ENCODE results near the gene CTU2. TPM values are rescaled to one million over a fixed set of nuclear protein-coding genes. Genes with fewer than 3 reads are reported as not detected.

Gene CTU2
- polyA plus RNA-seq, 1 of the 3 experiments (the other 2 are of a cell fraction): 16.2 TPM

DNA sequence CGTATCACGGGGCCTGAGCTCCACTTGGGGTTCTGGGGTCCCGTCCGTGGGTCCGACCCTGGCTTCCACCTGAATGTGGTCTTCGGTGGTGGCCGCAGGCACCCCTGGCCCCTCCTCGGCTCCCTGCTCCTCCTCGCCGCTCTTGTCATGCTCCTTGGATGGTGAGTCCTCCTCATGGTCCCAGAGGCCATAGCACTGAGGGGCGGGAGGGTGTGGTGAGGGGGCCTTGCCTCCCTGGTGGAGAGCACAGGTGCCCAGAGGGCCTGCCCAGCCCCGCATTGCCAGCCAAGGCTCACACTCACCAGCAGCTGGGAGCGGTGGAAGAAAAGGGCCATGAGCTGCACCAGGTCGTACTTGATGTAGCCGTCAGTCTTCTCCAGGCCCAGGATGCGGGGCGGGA, 14.9 kb downstream of the CTU2 start:
- peaks cover 5% of the 10 kb centered on the region for H3F3A ChIP-seq (replicated peaks; ENCODE audit: insufficient read depth)
- no peak overlapping the region for H3K27ac ChIP-seq (ENCODE audit: low read depth in 2 of 2, low read length in 1 of 2)
- no peaks in the 10 kb centered on the region for H3K27me3 ChIP-seq (ENCODE audit: insufficient read depth)
- H3K4me1 ChIP-seq (ENCODE audit: control insufficient read depth in 1 of 2, insufficient read depth in 2 of 2, low read depth in 1 of 2, low read length in 1 of 2): peaks cover 0 to 14% of the 10 kb centered on the region in 2 experiments; a peak in 1 of 4 replicates
- 97% methylated on average over 16 of the region's 17 CpGs for WGBS (ENCODE audit: low lambda C conversion rate)
- DNase-seq: no peak
- H3K9ac ChIP-seq: no peak overlapping the region
- H3K4me2 ChIP-seq: no peak overlapping the region
- H3K9me3 ChIP-seq: no peaks in the 10 kb centered on the region
- no peak overlapping the region for H3K4me3 ChIP-seq (ENCODE audit: low read depth in 2 of 2, low read length in 1 of 2)
- no peaks in the 10 kb centered on the region for H3K79me2 ChIP-seq (ENCODE audit: insufficient read depth)
- ChIA-PET CTCF (interaction anchor here (5.0 kb wide), 1 partner anchor 15 kb away, joined by 28 read pairs; no protein-coding TSS in a partner anchor), POLR2A (no interaction called here)
- no peaks in the 10 kb centered on the region for H3K9me2 ChIP-seq
- H2AFZ ChIP-seq (ENCODE audit: low read depth): no peak overlapping the region
- TF ChIP-seq GATA2 (CRISPR knock-in tag; IDR thresholded peaks at IDR 0.05): no peak
- no peak for TF ChIP-seq USF2 (IDR thresholded peaks at IDR 0.05; ENCODE audit: borderline replicate concordance, low read depth, low read length)
- TF ChIP-seq, protein P1, sequence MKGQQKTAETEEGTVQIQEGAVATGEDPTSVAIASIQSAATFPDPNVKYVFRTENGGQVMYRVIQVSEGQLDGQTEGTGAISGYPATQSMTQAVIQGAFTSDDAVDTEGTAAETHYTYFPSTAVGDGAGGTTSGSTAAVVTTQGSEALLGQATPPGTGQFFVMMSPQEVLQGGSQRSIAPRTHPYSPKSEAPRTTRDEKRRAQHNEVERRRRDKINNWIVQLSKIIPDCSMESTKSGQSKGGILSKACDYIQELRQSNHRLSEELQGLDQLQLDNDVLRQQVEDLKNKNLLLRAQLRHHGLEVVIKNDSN (IDR thresholded peaks at IDR 0.05; ENCODE audit: borderline replicate concordance, low read depth): no peak
- TF ChIP-seq POLR2AphosphoS5 (IDR thresholded peaks at IDR 0.05; ENCODE audit: low read depth, low read length): no peak
- TF ChIP-seq MXI1 (IDR thresholded peaks at IDR 0.05; ENCODE audit: low read depth, low read length): no peak
- TF ChIP-seq, protein P2, sequence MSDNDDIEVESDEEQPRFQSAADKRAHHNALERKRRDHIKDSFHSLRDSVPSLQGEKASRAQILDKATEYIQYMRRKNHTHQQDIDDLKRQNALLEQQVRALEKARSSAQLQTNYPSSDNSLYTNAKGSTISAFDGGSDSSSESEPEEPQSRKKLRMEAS (IDR thresholded peaks at IDR 0.05; ENCODE audit: low read depth): no peak
- no peak for TF ChIP-seq CTCF (IDR thresholded peaks at IDR 0.05)
- TF ChIP-seq RXRA (IDR thresholded peaks at IDR 0.05; ENCODE audit: borderline replicate concordance, low read depth): no peak
- no peak for TF ChIP-seq NFIC (IDR thresholded peaks at IDR 0.05; ENCODE audit: borderline replicate concordance)
- no peak for TF ChIP-seq ZBTB33 (IDR thresholded peaks at IDR 0.05; ENCODE audit: borderline replicate concordance, low read depth)
- no peak for TF ChIP-seq JUND (IDR thresholded peaks at IDR 0.05)
- TF ChIP-seq TAF1 (IDR thresholded peaks at IDR 0.05; ENCODE audit: borderline replicate concordance, low read depth, low read length): no peak
- TF ChIP-seq FOXJ3 (CRISPR knock-in tag; IDR thresholded peaks at IDR 0.05): no peak
- TF ChIP-seq FOSL2 (IDR thresholded peaks at IDR 0.05; ENCODE audit: borderline replicate concordance, low read depth): no peak
- TF ChIP-seq RFX5 (IDR thresholded peaks at IDR 0.05; ENCODE audit: low read length): no peak
- no peak for TF ChIP-seq RAD21 (IDR thresholded peaks at IDR 0.05; ENCODE audit: low read length)
- no peak for TF ChIP-seq GABPA (IDR thresholded peaks at IDR 0.05; ENCODE audit: low read depth)
- TF ChIP-seq YY1 (IDR thresholded peaks at IDR 0.05; ENCODE audit: low read depth): no peak
- no peak for TF ChIP-seq ELF1 (IDR thresholded peaks at IDR 0.05)
- TF ChIP-seq, protein P3, sequence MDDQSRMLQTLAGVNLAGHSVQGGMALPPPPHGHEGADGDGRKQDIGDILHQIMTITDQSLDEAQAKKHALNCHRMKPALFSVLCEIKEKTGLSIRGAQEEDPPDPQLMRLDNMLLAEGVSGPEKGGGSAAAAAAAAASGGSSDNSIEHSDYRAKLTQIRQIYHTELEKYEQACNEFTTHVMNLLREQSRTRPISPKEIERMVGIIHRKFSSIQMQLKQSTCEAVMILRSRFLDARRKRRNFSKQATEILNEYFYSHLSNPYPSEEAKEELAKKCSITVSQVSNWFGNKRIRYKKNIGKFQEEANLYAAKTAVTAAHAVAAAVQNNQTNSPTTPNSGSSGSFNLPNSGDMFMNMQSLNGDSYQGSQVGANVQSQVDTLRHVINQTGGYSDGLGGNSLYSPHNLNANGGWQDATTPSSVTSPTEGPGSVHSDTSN (IDR thresholded peaks at IDR 0.05): no peak
- H3K36me3 ChIP-seq (replicated peaks in 1 of 2; ENCODE audit: control insufficient read depth in 1 of 2, insufficient read depth in 2 of 2, low read length in 1 of 2): peaks cover 22 to 68% of the 10 kb centered on the region in 2 experiments
- H4K20me1 ChIP-seq (ENCODE audit: insufficient read depth): no peaks in the 10 kb centered on the region
